WTC11 (cell line): ENCODE measurements around the gene CPVL. TPM values are rescaled to one million over a fixed set of nuclear protein-coding genes. Genes with fewer than 3 reads are reported as not detected.
"Not testable (repeated sequence)": the region's sequence is repeated elsewhere in the genome, so short reads cannot be mapped to it uniquely, and the experiment has no call there.

ENCODE experiments used
- ATAC-seq: fragments of 200-7000 bp; cut with Tn5 transposase; 2 replicates; pipeline ENCODE4 v1.10.0; 2021; ENCODE audit warnings: mild to moderate bottlenecking, moderate library complexity
- CTCF ChIA-PET: fragments of 300-600 bp; sonication (Branson Sonifier 250); formaldehyde crosslinking; loops from one replicate; lab custom pipeline; 2021; ENCODE audit warnings: antibody characterized with exemption; lab: Charles Lee
- POLR2A ChIA-PET: fragments of 350-600 bp; sonication (Branson Sonifier 250); formaldehyde crosslinking; loops from one replicate; lab custom pipeline; 2021; ENCODE audit warnings: antibody characterized with exemption; lab: Charles Lee
- DNase-seq: peaks from one replicate; pipeline ENCODE4 v3.0.0; 2021; ENCODE audit warnings: low spot score
- H3K27ac Mint-ChIP-seq: 2 replicates; pipeline ENCODE4 v1.8.0; 2021; ENCODE audit warnings: mixed read lengths
- H3K27me3 Mint-ChIP-seq: 2 replicates; pipeline ENCODE4 v1.8.0; 2021; ENCODE audit warnings: low read depth, mild to moderate bottlenecking, moderate library complexity, mixed read lengths
- H3K36me3 Mint-ChIP-seq: 2 replicates; pipeline ENCODE4 v1.8.0; 2021; ENCODE audit warnings: mixed read lengths
- H3K4me1 Mint-ChIP-seq: 2 replicates; pipeline ENCODE4 v1.8.0; 2022; ENCODE audit warnings: mixed read lengths
- H3K4me3 Mint-ChIP-seq: 2 replicates; pipeline ENCODE4 v1.8.0; 2021; ENCODE audit warnings: mild to moderate bottlenecking, moderate library complexity, mixed read lengths
- H3K9me3 Mint-ChIP-seq: 2 replicates; pipeline ENCODE4 v1.8.0; 2021; ENCODE audit warnings: mixed read lengths
- AR ChIP-seq: fragments of 250-450 bp; sonication (Bioruptor Pico); IDR thresholded peaks from 2 replicates; pipeline ENCODE4 v1.9.0; 2021; ENCODE audit warnings: mild to moderate bottlenecking
- ARID4B ChIP-seq: sonication (generic); formaldehyde crosslinking; IDR thresholded peaks from 2 replicates; pipeline ENCODE4 v1.8.0; 2023; ENCODE audit warnings: missing genetic modification reagents, mild to moderate bottlenecking, borderline replicate concordance
- E2F1 ChIP-seq: sonication (generic); formaldehyde crosslinking; IDR thresholded peaks from 2 replicates; pipeline ENCODE4 v1.8.0; 2022; ENCODE audit warnings: mild to moderate bottlenecking, missing genetic modification reagents
- FOXP4 ChIP-seq: sonication (generic); formaldehyde crosslinking; IDR thresholded peaks from 2 replicates; pipeline ENCODE4 v1.8.0; 2022; ENCODE audit warnings: mild to moderate bottlenecking, missing genetic modification reagents
- KAT7 ChIP-seq: sonication (generic); formaldehyde crosslinking; IDR thresholded peaks from 2 replicates; pipeline ENCODE4 v1.8.1; 2023; ENCODE audit warnings: missing genetic modification reagents, mild to moderate bottlenecking, borderline replicate concordance
- MYBL2 ChIP-seq: sonication (generic); formaldehyde crosslinking; IDR thresholded peaks from 2 replicates; pipeline ENCODE4 v1.8.1; 2023; ENCODE audit warnings: mild to moderate bottlenecking, moderate library complexity, missing genetic modification reagents
- NFYB ChIP-seq: sonication (generic); formaldehyde crosslinking; conservative IDR thresholded peaks from 2 replicates; pipeline ENCODE4 v1.8.0; 2022; ENCODE audit warnings: low read depth, missing genetic modification reagents
- NR3C1 ChIP-seq: sonication (generic); formaldehyde crosslinking; conservative IDR thresholded peaks from 2 replicates; pipeline ENCODE4 v1.8.1; 2023; ENCODE audit warnings: low read depth, mild to moderate bottlenecking, missing genetic modification reagents
- PRRX2 ChIP-seq: fragments of 250-450 bp; sonication (Bioruptor Pico); IDR thresholded peaks from 2 replicates; pipeline ENCODE4 v1.8.0; 2021; ENCODE audit warnings: mild to moderate bottlenecking
- TCF7 ChIP-seq: sonication (generic); formaldehyde crosslinking; IDR thresholded peaks from 2 replicates; pipeline ENCODE4 v1.8.0; 2022; ENCODE audit warnings: mild to moderate bottlenecking, low read depth, missing genetic modification reagents, moderate library complexity
- TEAD4 ChIP-seq: sonication (generic); formaldehyde crosslinking; IDR thresholded peaks from 2 replicates; pipeline ENCODE4 v1.8.0; 2022; ENCODE audit warnings: mild to moderate bottlenecking, missing genetic modification reagents
- TP53 ChIP-seq: sonication (generic); formaldehyde crosslinking; IDR thresholded peaks from 2 replicates; pipeline ENCODE4 v1.8.1; 2023; ENCODE audit warnings: mild to moderate bottlenecking, missing genetic modification reagents
- ZNF138 ChIP-seq: sonication (generic); formaldehyde crosslinking; conservative IDR thresholded peaks from 2 replicates; pipeline ENCODE4 v1.8.1; 2022; ENCODE audit warnings: mild to moderate bottlenecking, moderate library complexity, missing genetic modification reagents
- ZNF219 ChIP-seq: sonication (generic); formaldehyde crosslinking; IDR thresholded peaks from 2 replicates; pipeline ENCODE4 v1.8.0; 2023; ENCODE audit warnings: missing genetic modification reagents, mild to moderate bottlenecking, borderline replicate concordance
- ZNF416 ChIP-seq: fragments of 250-450 bp; sonication (Bioruptor Pico); IDR thresholded peaks from 2 replicates; pipeline ENCODE4 v1.9.0; 2021; ENCODE audit warnings: mild to moderate bottlenecking, inconsistent platforms
- ZNF425 ChIP-seq: fragments of 250-450 bp; sonication (Bioruptor Pico); conservative IDR thresholded peaks from 2 replicates; pipeline ENCODE4 v1.9.0; 2021; ENCODE audit warnings: mild to moderate bottlenecking
- total RNA-seq: library from RNA; stranded (reverse); gene quantifications from 3 replicates; pipeline ENCODE4 v1.2.3, GENCODE V29; 2021

Gene CPVL
- total RNA-seq, 1 experiment from 2014 or later, result 34.2 TPM

GRCh38 chr7:29096446-29096730 is 49.9 kb downstream of the CPVL start (continued):
- TF ChIP-seq AR (CRISPR knock-in tag) (no peak), NFYB (no peak), NR3C1 (no peak)

- TF ChIP-seq ZNF138 (CRISPR knock-in tag) (no peak), E2F1 (no peak), KAT7 (no peak), MYBL2 (CRISPR knock-in tag) (no peak), PRRX2 (CRISPR knock-in tag) (no peak), ZNF219 (CRISPR knock-in tag) (no peak), TP53 (CRISPR knock-in tag) (no peak)
- no peak for ATAC-seq
- ChIA-PET POLR2A (no interaction called here), CTCF (interaction anchor here (1.0 to 3.3 kb wide), 4 partner anchors 11 to 174 kb away, joined by 3 to 29 read pairs (median 8); partner anchors contain the start of gene TRIL)
- Mint-ChIP-seq H3K9me3 (no peaks in the 10 kb centered on the region), H3K4me1 (peaks cover 17% of the 10 kb centered on the region), H3K27ac (no peak overlapping the region), H3K27me3 (no peaks in the 10 kb centered on the region; the same call in 1 of the 2 replicates), H3K36me3 (peaks cover 5% of the 10 kb centered on the region), H3K4me3 (no peak overlapping the region)
- DNase-seq, result no peak
Measured at GRCh38 chr7:29095631-29096445, 50.5 kb downstream of the CPVL start.

- H3K36me3 Mint-ChIP-seq, H3K27me3 Mint-ChIP-seq, H3K9me3 Mint-ChIP-seq, DNase-seq, H3K4me3 Mint-ChIP-seq, ATAC-seq: not testable (repeated sequence)
- CTCF ChIA-PET, result interaction anchor here (0.6 to 5.4 kb wide), 6 partner anchors 13 to 171 kb away, joined by 4 to 39 read pairs (median 8); partner anchors contain the start of gene TRIL
- peak overlapping the region; percentile 45; the same call in 1 of the 2 replicates for H3K27ac Mint-ChIP-seq
- H3K4me1 Mint-ChIP-seq, result peaks cover 14% of the 10 kb centered on the region
- POLR2A ChIA-PET, result interaction anchor here (1.1 kb wide), 1 partner anchor 136 kb away, joined by 3 read pairs; no protein-coding TSS in a partner anchor
Measured at GRCh38 chr7:29093091-29093490, 53.2 kb downstream of the CPVL start.

GRCh38 chr7:29091715-29092114 is 54.6 kb downstream of the CPVL start:
- Mint-ChIP-seq H3K4me1 (peaks cover 23% of the 10 kb centered on the region), H3K27me3 (no peaks in the 10 kb centered on the region; the same call in 1 of the 2 replicates), H3K9me3 (no peaks in the 10 kb centered on the region), H3K27ac (no peak overlapping the region), H3K36me3 (peaks cover 5% of the 10 kb centered on the region), H3K4me3 (no peak overlapping the region)
- ChIA-PET CTCF (interaction anchor here (1.3 to 5.4 kb wide), 6 partner anchors 15 to 170 kb away, joined by 3 to 39 read pairs (median 7); partner anchors contain the start of gene TRIL), POLR2A (no interaction called here)
- ATAC-seq (0 out of 2 replicates have a peak, but pooled peaks have one; percentile 46), DNase-seq (no peak)
- TF ChIP-seq ARID4B, result no peak
- TF ChIP-seq ZNF425 (CRISPR knock-in tag), result no peak
- TF ChIP-seq TEAD4 (CRISPR knock-in tag), result no peak
- TF ChIP-seq TCF7 (CRISPR knock-in tag), result no peak
- no peak for TF ChIP-seq ZNF416 (CRISPR knock-in tag)
- no peak for TF ChIP-seq FOXP4 (CRISPR knock-in tag)
